HG02870 (cell line): Measurements from ENCODE around the gene DYNLL1.
"Not testable (repeated sequence)": the region's sequence is repeated elsewhere in the genome, so short reads cannot be mapped to it uniquely, and the experiment has no call there.

ENCODE experiments used
- ATAC-seq: cut with Tn5 transposase; IDR thresholded peaks from one replicate; pipeline ENCODE4 v1.9.1; 2021; ENCODE audit warnings: mild to moderate bottlenecking, moderate library complexity; ENCODE audit not compliant: unreplicated experiment

The DYNLL1 gene

GRCh38 chr12:120495731-120496412 lies at the start of gene DYNLL1:
Gene DYNLL1 (plus strand): TSS chr12:120496113. CDS start chr12:120496422, 309 bp downstream.
- peak; percentile 88 for ATAC-seq

GRCh38 chr12:120446844-120447178 lies 49.1 kb upstream of the DYNLL1 start:
- ATAC-seq, result not testable (repeated sequence)

GRCh38 chr12:120447992-120448391 lies 47.9 kb upstream of the DYNLL1 start:
- ATAC-seq, result no peak

GRCh38 chr12:120452524-120452923 lies 43.4 kb upstream of the DYNLL1 start:
- not testable (repeated sequence) for ATAC-seq

GRCh38 chr12:120453060-120453750 lies 42.7 kb upstream of the DYNLL1 start:
- ATAC-seq, result no peak

GRCh38 chr12:120453977-120454376 lies 41.9 kb upstream of the DYNLL1 start:
- no peak for ATAC-seq

- ATAC-seq, result no peak
Observed at GRCh38 chr12:120455302-120455701, 40.6 kb upstream of the DYNLL1 start.

GRCh38 chr12:120457133-120457532 lies 38.8 kb upstream of the DYNLL1 start:
- ATAC-seq, result no peak

GRCh38 chr12:120460157-120460556 lies 35.8 kb upstream of the DYNLL1 start:
- ATAC-seq, result no peak

- ATAC-seq, result no peak
Observed at GRCh38 chr12:120462099-120462640, 33.7 kb upstream of the DYNLL1 start.

GRCh38 chr12:120463712-120464111 lies 32.2 kb upstream of the DYNLL1 start:
- no peak for ATAC-seq

GRCh38 chr12:120465756-120466155 lies 30.2 kb upstream of the DYNLL1 start:
- no peak for ATAC-seq

GRCh38 chr12:120466560-120467315 lies 29.2 kb upstream of the DYNLL1 start:
- no peak for ATAC-seq

- ATAC-seq, result no peak
Observed at GRCh38 chr12:120467439-120467838, 28.5 kb upstream of the DYNLL1 start.

- ATAC-seq, result no peak
Observed at GRCh38 chr12:120468325-120468820, 27.5 kb upstream of the DYNLL1 start.

GRCh38 chr12:120468821-120469449 lies 27.0 kb upstream of the DYNLL1 start:
- ATAC-seq, result peak; percentile 15

- peak; percentile 74 for ATAC-seq
Observed at GRCh38 chr12:120469450-120470149, 26.3 kb upstream of the DYNLL1 start, which contains the start of gene SRSF9. Gene SRSF9 (minus strand): TSS chr12:120469748. CDS start chr12:120469609, 139 bp downstream.

- ATAC-seq, result peak; percentile 24
Observed at GRCh38 chr12:120470150-120470784, 25.6 kb upstream of the DYNLL1 start.

GRCh38 chr12:120472521-120472920 lies 23.4 kb upstream of the DYNLL1 start:
- no peak for ATAC-seq
